Measurements from ENCODE around the gene LSM14B.
A peak's percentile ranks its signal among the peaks of the same experiment; 100 is the strongest.

The LSM14B gene

GRCh38 chr20:62164879-62165761 is 42.8 kb downstream of the LSM14B start:
- DNase-seq, result no peak

GRCh38 chr20:62165762-62166399 is 43.6 kb downstream of the LSM14B start:
- no peak for DNase-seq

GRCh38 chr20:62167474-62167873 is 45.2 kb downstream of the LSM14B start:
- no peak for DNase-seq

- no peak for DNase-seq
Measured at GRCh38 chr20:62168061-62168460, 45.8 kb downstream of the LSM14B start.

- DNase-seq, result no peak
Measured at GRCh38 chr20:62168890-62169435, 46.7 kb downstream of the LSM14B start.

GRCh38 chr20:62170536-62170935 is 48.3 kb downstream of the LSM14B start:
- no peak for DNase-seq

- no peak for DNase-seq
Measured at GRCh38 chr20:62171245-62171644, 49.0 kb downstream of the LSM14B start.

GRCh38 chr20:62172666-62173065 is 50.4 kb downstream of the LSM14B start:
- DNase-seq, result no peak

- no peak for DNase-seq
Measured at GRCh38 chr20:62174021-62174804, 51.9 kb downstream of the LSM14B start.

- no peak for DNase-seq
Measured at GRCh38 chr20:62174870-62175624, 52.8 kb downstream of the LSM14B start.

- no peak for DNase-seq
Measured at GRCh38 chr20:62175711-62176110, 53.4 kb downstream of the LSM14B start.

- no peak for DNase-seq
Measured at GRCh38 chr20:62176866-62177265, 54.6 kb downstream of the LSM14B start.

- no peak for DNase-seq
Measured at GRCh38 chr20:62177307-62177706, 55.0 kb downstream of the LSM14B start.

GRCh38 chr20:62178316-62179161 is 56.3 kb downstream of the LSM14B start:
- no peak for DNase-seq

- DNase-seq, result no peak
Measured at GRCh38 chr20:62179162-62179504, 56.9 kb downstream of the LSM14B start.

- no peak for DNase-seq
Measured at GRCh38 chr20:62181808-62182207, 59.5 kb downstream of the LSM14B start.

GRCh38 chr20:62182469-62183425 is 60.5 kb downstream of the LSM14B start, which contains the start of gene MTG2:
MTG2 (plus strand) TSS chr20:62183028; CDS start chr20:62193421, 10,393 bp downstream.
- DNase-seq, result peak; percentile 98

GRCh38 chr20:62183426-62184142 is 61.3 kb downstream of the LSM14B start:
- DNase-seq, result peak; percentile 9
